ENCODE measurements around the gene SEPHS1.
A peak's percentile ranks its signal among the peaks of the same experiment; 100 is the strongest.
"Not testable (repeated sequence)": the region's sequence is repeated elsewhere in the genome, so short reads cannot be mapped to it uniquely, and the experiment has no call there.

SEPHS1 gene

GRCh38 chr10:13291061-13291460, 57.0 kb downstream of the SEPHS1 start:
- Histone ChIP-seq H3K9ac (ENCODE audit: insufficient read length, low read depth) (no peak overlapping the region), H3K36me3 (ENCODE audit: insufficient read depth, insufficient read length, low read length) (peaks cover 9% of the 10 kb centered on the region), H3K4me1 (ENCODE audit: insufficient read depth, insufficient read length) (no peaks in the 10 kb centered on the region), H3K4me3 (ENCODE audit: insufficient read length, low read depth) (no peak overlapping the region), H3K27me3 (ENCODE audit: insufficient read depth, insufficient read length) (no peaks in the 10 kb centered on the region), H3K9me3 (ENCODE audit: insufficient read depth, low read length) (no peaks in the 10 kb centered on the region)
- no peak for DNase-seq (ENCODE audit: low read depth, low spot score)
- no peak for TF ChIP-seq YY1 (IDR thresholded peaks at IDR 0.05; ENCODE audit: insufficient read depth, insufficient read length)
- no peak for TF ChIP-seq ZNF274 (IDR thresholded peaks at IDR 0.05; ENCODE audit: low read depth, low read length)
- TF ChIP-seq SUZ12 (IDR thresholded peaks at IDR 0.05; ENCODE audit: extremely low read depth, insufficient read depth, insufficient read length) = no peak

GRCh38 chr10:13284050-13284449, 64.0 kb downstream of the SEPHS1 start:
- DNase-seq (ENCODE audit: low read depth, low spot score) = no peak
- no peaks in the 10 kb centered on the region for H3K4me1 ChIP-seq (ENCODE audit: insufficient read depth, insufficient read length)
- H3K4me3 ChIP-seq (ENCODE audit: insufficient read length, low read depth) = no peak overlapping the region
- TF ChIP-seq SUZ12 (IDR thresholded peaks at IDR 0.05; ENCODE audit: extremely low read depth, insufficient read depth, insufficient read length) = no peak
- TF ChIP-seq ZNF274 (IDR thresholded peaks at IDR 0.05; ENCODE audit: low read depth, low read length) = no peak
- TF ChIP-seq YY1 (IDR thresholded peaks at IDR 0.05; ENCODE audit: insufficient read depth, insufficient read length) = no peak
- peaks cover 6% of the 10 kb centered on the region for H3K36me3 ChIP-seq (ENCODE audit: insufficient read depth, insufficient read length, low read length)
- H3K27me3 ChIP-seq (ENCODE audit: insufficient read depth, insufficient read length) = no peaks in the 10 kb centered on the region
- no peaks in the 10 kb centered on the region for H3K9me3 ChIP-seq (ENCODE audit: insufficient read depth, low read length)
- H3K9ac ChIP-seq (ENCODE audit: insufficient read length, low read depth) = no peak overlapping the region

- not testable (repeated sequence) for H3K27me3 ChIP-seq (ENCODE audit: insufficient read depth, insufficient read length); H3K4me1 ChIP-seq (ENCODE audit: insufficient read depth, insufficient read length); DNase-seq (ENCODE audit: low read depth, low spot score); H3K36me3 ChIP-seq (ENCODE audit: insufficient read depth, insufficient read length, low read length); H3K9ac ChIP-seq (ENCODE audit: insufficient read length, low read depth); H3K9me3 ChIP-seq (ENCODE audit: insufficient read depth, low read length); H3K4me3 ChIP-seq (ENCODE audit: insufficient read length, low read depth)
Observed at GRCh38 chr10:13282348-13282747, 65.7 kb downstream of the SEPHS1 start.

- DNase-seq (ENCODE audit: low read depth, low spot score) = no peak
- TF ChIP-seq ZNF274 (IDR thresholded peaks at IDR 0.05; ENCODE audit: low read depth, low read length) (no peak), YY1 (IDR thresholded peaks at IDR 0.05; ENCODE audit: insufficient read depth, insufficient read length) (no peak), SUZ12 (IDR thresholded peaks at IDR 0.05; ENCODE audit: extremely low read depth, insufficient read depth, insufficient read length) (no peak)
- H3K4me1 ChIP-seq (ENCODE audit: insufficient read depth, insufficient read length) = peaks cover 3% of the 10 kb centered on the region
- H3K36me3 ChIP-seq (ENCODE audit: insufficient read depth, insufficient read length, low read length) = no peaks in the 10 kb centered on the region
- no peaks in the 10 kb centered on the region for H3K9me3 ChIP-seq (ENCODE audit: insufficient read depth, low read length)
- H3K4me3 ChIP-seq (ENCODE audit: insufficient read length, low read depth) = no peak overlapping the region
- no peak overlapping the region for H3K9ac ChIP-seq (ENCODE audit: insufficient read length, low read depth)
- H3K27me3 ChIP-seq (ENCODE audit: insufficient read depth, insufficient read length) = no peaks in the 10 kb centered on the region
Observed at GRCh38 chr10:13276749-13277365, 71.2 kb downstream of the SEPHS1 start.

GRCh38 chr10:13276146-13276545, 71.9 kb downstream of the SEPHS1 start:
- not testable (repeated sequence) for DNase-seq (ENCODE audit: low read depth, low spot score); H3K9me3 ChIP-seq (ENCODE audit: insufficient read depth, low read length); H3K27me3 ChIP-seq (ENCODE audit: insufficient read depth, insufficient read length)

GRCh38 chr10:13272164-13272571, 75.9 kb downstream of the SEPHS1 start:
- H3K9ac ChIP-seq (ENCODE audit: insufficient read length, low read depth) = peak overlapping the region; percentile 4
- DNase-seq (ENCODE audit: low read depth, low spot score) = no peak
- peaks cover 11% of the 10 kb centered on the region for H3K4me1 ChIP-seq (ENCODE audit: insufficient read depth, insufficient read length)
- H3K27me3 ChIP-seq (ENCODE audit: insufficient read depth, insufficient read length) = no peaks in the 10 kb centered on the region
- no peak overlapping the region for H3K4me3 ChIP-seq (ENCODE audit: insufficient read length, low read depth)
- no peaks in the 10 kb centered on the region for H3K9me3 ChIP-seq (ENCODE audit: insufficient read depth, low read length)
- no peak for TF ChIP-seq SUZ12 (IDR thresholded peaks at IDR 0.05; ENCODE audit: extremely low read depth, insufficient read depth, insufficient read length)
- TF ChIP-seq YY1 (IDR thresholded peaks at IDR 0.05; ENCODE audit: insufficient read depth, insufficient read length) = no peak
- TF ChIP-seq ZNF274 (IDR thresholded peaks at IDR 0.05; ENCODE audit: low read depth, low read length) = no peak
- H3K36me3 ChIP-seq (ENCODE audit: insufficient read depth, insufficient read length, low read length) = no peaks in the 10 kb centered on the region

More at GRCh38 chr10:13276146-13276545, 71.9 kb downstream of the SEPHS1 start:
- H3K9ac ChIP-seq (ENCODE audit: insufficient read length, low read depth); H3K36me3 ChIP-seq (ENCODE audit: insufficient read depth, insufficient read length, low read length); H3K4me3 ChIP-seq (ENCODE audit: insufficient read length, low read depth): not testable (repeated sequence)
- peaks cover 11% of the 10 kb centered on the region for H3K4me1 ChIP-seq (ENCODE audit: insufficient read depth, insufficient read length)

GRCh38 chr10:13271552-13272163, 76.4 kb downstream of the SEPHS1 start:
- H3K4me3 ChIP-seq (ENCODE audit: insufficient read length, low read depth) = no peak overlapping the region
- TF ChIP-seq YY1 (IDR thresholded peaks at IDR 0.05; ENCODE audit: insufficient read depth, insufficient read length) = no peak
- TF ChIP-seq SUZ12 (IDR thresholded peaks at IDR 0.05; ENCODE audit: extremely low read depth, insufficient read depth, insufficient read length) = no peak
- no peak for TF ChIP-seq ZNF274 (IDR thresholded peaks at IDR 0.05; ENCODE audit: low read depth, low read length)
- H3K36me3 ChIP-seq (ENCODE audit: insufficient read depth, insufficient read length, low read length) = no peaks in the 10 kb centered on the region
- H3K9ac ChIP-seq (ENCODE audit: insufficient read length, low read depth) = peak overlapping the region; percentile 4
- H3K4me1 ChIP-seq (ENCODE audit: insufficient read depth, insufficient read length) = peaks cover 11% of the 10 kb centered on the region
- no peaks in the 10 kb centered on the region for H3K9me3 ChIP-seq (ENCODE audit: insufficient read depth, low read length)
- peak; percentile 35 for DNase-seq (ENCODE audit: low read depth, low spot score)
- no peaks in the 10 kb centered on the region for H3K27me3 ChIP-seq (ENCODE audit: insufficient read depth, insufficient read length)
